Mesodermal cell (in vitro differentiated cells): Measurements from ENCODE around the gene CCT8L2. TPM values are rescaled to one million over a fixed set of nuclear protein-coding genes. Genes with fewer than 3 reads are reported as not detected.
"Not testable (repeated sequence)": the region's sequence is repeated elsewhere in the genome, so short reads cannot be mapped to it uniquely, and the experiment has no call there.

Source experiments
- H3K27ac ChIP-seq: 2 replicates; pipeline ENCODE4 v1.7.0; 2013; ENCODE audit warnings: mild to moderate bottlenecking, low read depth, low read length, moderate library complexity; ENCODE audit not compliant: severe bottlenecking
- H3K36me3 ChIP-seq: 2 replicates; pipeline ENCODE4 v1.7.1; 2013; ENCODE audit warnings: mild to moderate bottlenecking, low read length, moderate library complexity; ENCODE audit not compliant: control insufficient read depth, insufficient read depth
- H3K4me1 ChIP-seq: one replicate; pipeline ENCODE4 v1.7.1; 2013; ENCODE audit warnings: mild to moderate bottlenecking, low read length; ENCODE audit not compliant: insufficient read depth, control insufficient read depth, poor library complexity, severe bottlenecking
- H3K4me3 ChIP-seq: 2 replicates; pipeline ENCODE4 v1.7.0; 2013; ENCODE audit warnings: low read length, control low read depth, mild to moderate bottlenecking; ENCODE audit not compliant: insufficient read depth, poor library complexity, severe bottlenecking; ENCODE audit errors: extremely low read depth
- H3K9me3 ChIP-seq: 2 replicates; pipeline ENCODE4 v1.7.1; 2013; ENCODE audit warnings: mild to moderate bottlenecking, low read length, moderate library complexity; ENCODE audit not compliant: control insufficient read depth
- WGBS, 2 experiments: methylation state at CpG; one replicate each; pipeline ENCODE4 v1.1.5; 2013; ENCODE audit warnings: missing lambda C conversion rate in 2 of 2; ENCODE audit not compliant: insufficient coverage in 2 of 2; 5-methylcytosine and 5-hydroxymethylcytosine counted together
- polyA plus RNA-seq, 2 experiments: library from polyadenylated mRNA; stranded (reverse); fragments of 50-300 nt; gene quantifications; one replicate each; pipeline ENCODE4 v1.2.3, GENCODE V29; 2013

The CCT8L2 gene
- not detected for polyA plus RNA-seq (2013, experiment 1 of 2)
- polyA plus RNA-seq (2013, experiment 2 of 2) = not detected

- H3K4me3 ChIP-seq, H3K36me3 ChIP-seq, H3K27ac ChIP-seq, H3K4me1 ChIP-seq: not testable (repeated sequence)
- WGBS, 2 experiments = 80% methylated on average over 1 of the region's 1 CpG; no CpG with 5 or more reads in 1 of the 2 experiments
- H3K9me3 ChIP-seq = peaks cover 17% of the 10 kb centered on the region
Observed at GRCh38 chr22:16592710-16593109, at the start of gene CCT8L2. TSS of gene CCT8L2 (minus strand) at chr22:16592810. CDS start at chr22:16592550, 260 bp downstream.

- not testable (repeated sequence) for H3K36me3 ChIP-seq, H3K9me3 ChIP-seq, H3K4me3 ChIP-seq, H3K27ac ChIP-seq, H3K4me1 ChIP-seq
- no CpG with 5 or more reads among the region's 1 CpG for WGBS, 2 experiments
Observed at GRCh38 chr22:16635442-16635841, 42.8 kb upstream of the CCT8L2 start.

- not testable (repeated sequence) for H3K4me3 ChIP-seq, H3K27ac ChIP-seq, H3K36me3 ChIP-seq
Observed at GRCh38 chr22:16634092-16634491, 41.5 kb upstream of the CCT8L2 start.

GRCh38 chr22:16628476-16628875 is 35.9 kb upstream of the CCT8L2 start:
- H3K4me3 ChIP-seq, H3K9me3 ChIP-seq, H3K36me3 ChIP-seq, H3K27ac ChIP-seq, H3K4me1 ChIP-seq: not testable (repeated sequence)
- WGBS, 2 experiments = no CpG with 5 or more reads among the region's 1 CpG

More at GRCh38 chr22:16634092-16634491, 41.5 kb upstream of the CCT8L2 start:
- not testable (repeated sequence) for H3K4me1 ChIP-seq, H3K9me3 ChIP-seq

GRCh38 chr22:16625018-16625417 is 32.4 kb upstream of the CCT8L2 start:
- not testable (repeated sequence) for H3K27ac ChIP-seq, H3K4me3 ChIP-seq, H3K4me1 ChIP-seq, H3K9me3 ChIP-seq, H3K36me3 ChIP-seq
- WGBS, 2 experiments = no CpG with 5 or more reads among the region's 2 CpGs

- H3K4me3 ChIP-seq, H3K4me1 ChIP-seq: not testable (repeated sequence)
Observed at GRCh38 chr22:16623595-16623994, 31.0 kb upstream of the CCT8L2 start.

GRCh38 chr22:16617516-16617915 is 24.9 kb upstream of the CCT8L2 start:
- H3K4me1 ChIP-seq, H3K36me3 ChIP-seq, H3K4me3 ChIP-seq, H3K27ac ChIP-seq, H3K9me3 ChIP-seq: not testable (repeated sequence)
- WGBS, 2 experiments = no CpG with 5 or more reads among the region's 3 CpGs

More at GRCh38 chr22:16623595-16623994, 31.0 kb upstream of the CCT8L2 start:
- H3K36me3 ChIP-seq, H3K9me3 ChIP-seq, H3K27ac ChIP-seq: not testable (repeated sequence)

- WGBS, 2 experiments = 45 to 80% methylated on average over 1 to 2 of the region's 3 CpGs
- not testable (repeated sequence) for H3K36me3 ChIP-seq, H3K27ac ChIP-seq, H3K9me3 ChIP-seq, H3K4me3 ChIP-seq, H3K4me1 ChIP-seq
Observed at GRCh38 chr22:16616390-16616938, 23.9 kb upstream of the CCT8L2 start.

GRCh38 chr22:16615606-16616245 is 23.1 kb upstream of the CCT8L2 start:
- WGBS, 2 experiments = 24% methylated on average over 2 of the region's 5 CpGs; no CpG with 5 or more reads in 1 of the 2 experiments
- not testable (repeated sequence) for H3K27ac ChIP-seq, H3K4me1 ChIP-seq, H3K9me3 ChIP-seq, H3K4me3 ChIP-seq, H3K36me3 ChIP-seq

GRCh38 chr22:16609548-16610261 is 17.1 kb upstream of the CCT8L2 start:
- H3K4me3 ChIP-seq = no peak overlapping the region
- peaks cover 10% of the 10 kb centered on the region for H3K9me3 ChIP-seq
- WGBS, 2 experiments = 92% methylated on average over 55 to 59 of the region's 77 CpGs

GRCh38 chr22:16608931-16609330 is 16.3 kb upstream of the CCT8L2 start:
- H3K4me3 ChIP-seq = no peak overlapping the region
- peaks cover 12% of the 10 kb centered on the region for H3K9me3 ChIP-seq
- no peak overlapping the region for H3K27ac ChIP-seq
- WGBS, 2 experiments = 81 to 92% methylated on average over 15 to 19 of the region's 22 CpGs
- H3K36me3 ChIP-seq = no peaks in the 10 kb centered on the region
- no peaks in the 10 kb centered on the region for H3K4me1 ChIP-seq

More at GRCh38 chr22:16609548-16610261, 17.1 kb upstream of the CCT8L2 start:
- H3K4me1 ChIP-seq = no peaks in the 10 kb centered on the region
- H3K27ac ChIP-seq = no peak overlapping the region
- H3K36me3 ChIP-seq = no peaks in the 10 kb centered on the region
